ENCODE data around the gene ATP6V0E1.

ATP6V0E1 gene

GRCh38 chr5:172949426-172949825, 34.1 kb upstream of the ATP6V0E1 start:
- no peak overlapping the region for H3K27ac ChIP-seq
- TF ChIP-seq ZFX (IDR thresholded peaks at IDR 0.05; ENCODE audit: borderline replicate concordance), result no peak
- TF ChIP-seq CTCF (IDR thresholded peaks at IDR 0.05), result no peak

GRCh38 chr5:172950176-172950965, 33.2 kb upstream of the ATP6V0E1 start:
- TF ChIP-seq ZFX (IDR thresholded peaks at IDR 0.05; ENCODE audit: borderline replicate concordance) (no peak), CTCF (IDR thresholded peaks at IDR 0.05) (no peak)
- H3K27ac ChIP-seq, result no peak overlapping the region

- TF ChIP-seq ZFX (IDR thresholded peaks at IDR 0.05; ENCODE audit: borderline replicate concordance), result no peak
- TF ChIP-seq CTCF (IDR thresholded peaks at IDR 0.05), result no peak
Observed at GRCh38 chr5:172951371-172952033, 32.1 kb upstream of the ATP6V0E1 start.

DNA sequence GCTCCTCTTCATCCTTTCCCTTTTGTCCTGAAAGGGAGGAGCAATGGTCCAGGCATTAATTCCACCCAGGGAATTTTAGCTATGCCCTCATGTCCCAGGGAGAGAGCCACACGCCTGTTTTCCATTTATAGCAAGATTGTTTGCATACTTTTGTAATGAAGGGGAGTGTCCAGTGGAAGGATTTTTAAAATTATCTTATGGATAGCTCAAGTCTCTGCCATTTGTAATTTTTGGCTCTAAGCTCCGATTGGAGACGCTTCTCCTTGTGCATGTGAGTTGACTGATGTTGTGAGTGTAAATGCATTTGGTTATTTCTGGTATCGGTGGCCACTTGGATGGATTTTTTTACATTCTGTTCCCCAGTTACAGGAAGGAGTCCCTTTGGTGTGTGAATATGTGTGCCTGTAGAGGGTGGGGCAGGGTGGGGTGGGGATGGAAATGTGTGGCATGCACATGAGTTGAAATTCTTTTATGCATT, 31.5 kb upstream of the ATP6V0E1 start:
- TF ChIP-seq ZFX (IDR thresholded peaks at IDR 0.05; ENCODE audit: borderline replicate concordance) (no peak), CTCF (IDR thresholded peaks at IDR 0.05) (no peak)
- no peak overlapping the region for H3K27ac ChIP-seq

More at GRCh38 chr5:172951371-172952033, 32.1 kb upstream of the ATP6V0E1 start:
- H3K27ac ChIP-seq, result no peak overlapping the region

DNA sequence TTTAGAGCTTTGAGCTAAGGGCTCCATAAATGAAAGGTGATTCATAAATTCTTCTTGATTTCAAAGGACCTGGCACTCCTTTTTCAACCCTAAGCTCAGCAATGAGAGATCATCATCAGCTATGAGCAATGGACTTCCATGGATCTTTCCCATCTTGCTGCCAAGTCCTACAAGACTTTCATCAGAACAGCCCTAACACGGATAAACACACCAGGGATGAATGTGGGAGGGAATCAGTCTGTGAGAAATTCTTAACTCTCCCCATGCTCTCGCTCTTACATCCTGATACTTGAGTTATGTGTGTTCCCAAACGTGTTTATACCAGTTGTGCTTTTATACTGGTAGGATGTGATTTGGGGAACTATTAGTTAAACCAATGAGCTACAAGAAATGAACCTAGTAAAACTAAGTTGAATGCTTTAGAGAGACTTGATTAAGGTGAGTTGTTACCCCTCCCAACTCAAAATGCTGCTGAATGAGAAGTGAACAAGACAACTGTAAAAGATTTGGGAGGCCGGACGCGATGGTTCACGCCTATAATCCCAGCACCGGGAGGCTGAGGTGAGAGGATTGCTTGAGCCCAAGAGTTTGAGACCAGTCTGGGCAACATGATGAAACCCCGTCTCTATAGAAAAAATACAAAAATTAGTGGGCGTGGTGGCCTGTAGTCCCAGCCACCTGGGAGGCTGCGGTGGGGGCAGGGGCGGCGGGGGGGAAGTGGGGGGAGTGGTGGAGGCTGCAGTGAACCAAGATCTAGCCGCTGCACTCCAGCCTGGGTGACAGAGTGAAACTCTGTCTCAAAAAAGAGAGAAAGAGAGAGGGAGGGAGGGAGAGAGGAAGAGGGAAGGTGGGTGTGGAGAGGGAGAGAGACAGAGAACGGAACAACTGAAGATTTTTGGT, 29.5 kb upstream of the ATP6V0E1 start:
- no peak overlapping the region for H3K27ac ChIP-seq
- TF ChIP-seq ZFX (IDR thresholded peaks at IDR 0.05; ENCODE audit: borderline replicate concordance), result no peak
- no peak for TF ChIP-seq CTCF (IDR thresholded peaks at IDR 0.05)

GRCh38 chr5:172954751-172955159, 28.8 kb upstream of the ATP6V0E1 start:
- no peak for TF ChIP-seq CTCF (IDR thresholded peaks at IDR 0.05)
- TF ChIP-seq ZFX (IDR thresholded peaks at IDR 0.05; ENCODE audit: borderline replicate concordance), result no peak
- H3K27ac ChIP-seq, result no peak overlapping the region
